Measurements from ENCODE around the gene SYTL5. TPM values are rescaled to one million over a fixed set of nuclear protein-coding genes. Genes with fewer than 3 reads are reported as not detected.

SYTL5 gene
- under 1 TPM in 1 of 5 experiments, not detected in 4; 0.12 TPM for total RNA-seq
- not detected for polyA plus RNA-seq
- not detected for total RNA-seq

GRCh38 chrX:38006291-38006690 is at the start of gene SYTL5:
Gene SYTL5, plus strand, starts transcription at chrX:38006553. Its CDS starts 27,337 bp downstream, at chrX:38033890.
- Mint-ChIP-seq H3K27ac (no peak within 1 kb of the TSS), H3K4me1 (no peaks in the 10 kb centered on the region), H3K4me3 (no peak within 1 kb of the TSS), H3K27me3 (peaks cover 6 to 29% (median 8%) of the 10 kb centered on the region in 5 donors), H3K9me3 (peaks cover 0 to 12% (median 3%) of the 10 kb centered on the region in 11 donors), H3K36me3 (no peaks in the 10 kb centered on the region)
- CTCF ChIA-PET: no interaction called here
- intact Hi-C loops (cut with micrococcal nuclease): no loop called here
- POLR2A ChIA-PET: no interaction called here
- ATAC-seq (no peak), DNase-seq (no peak)
- no peaks in the 10 kb centered on the region for H3K27me3 ChIP-seq (ENCODE audit: control insufficient read depth in 2 of 2, insufficient read depth in 2 of 2, low read length in 2 of 2)
- H3K4me1 ChIP-seq (ENCODE audit: control insufficient read depth in 2 of 2, insufficient read depth in 2 of 2, low read length in 2 of 2): no peaks in the 10 kb centered on the region
- H3K36me3 ChIP-seq (ENCODE audit: control insufficient read depth in 2 of 3, insufficient read depth in 3 of 3, low read length in 3 of 3): no peaks in the 10 kb centered on the region
- H3K9me3 ChIP-seq (ENCODE audit: control insufficient read depth in 2 of 3, low read length in 3 of 3): no peaks in the 10 kb centered on the region
- H3K27ac ChIP-seq (ENCODE audit: low read depth, low read length): no peak within 1 kb of the TSS
- no peak within 1 kb of the TSS for H3K4me3 ChIP-seq (ENCODE audit: low read length)

GRCh38 chrX:37958525-37959211 is 47.7 kb upstream of the SYTL5 start:
- Mint-ChIP-seq H3K27me3 (peaks cover 0 to 2% (median 0%) of the 10 kb centered on the region in 5 donors), H3K27ac (no peak overlapping the region), H3K4me3 (no peak overlapping the region), H3K36me3 (no peaks in the 10 kb centered on the region), H3K4me1 (peaks cover 0 to 4% (median 0%) of the 10 kb centered on the region in 7 donors), H3K9me3 (peaks cover 0 to 3% (median 0%) of the 10 kb centered on the region in 11 donors)
- no peaks in the 10 kb centered on the region for H3K27me3 ChIP-seq (ENCODE audit: control insufficient read depth in 2 of 2, insufficient read depth in 2 of 2, low read length in 2 of 2)
- ChIA-PET CTCF (no interaction called here), POLR2A (no interaction called here)
- H3K4me3 ChIP-seq (ENCODE audit: low read length): no peak overlapping the region
- DNase-seq (no peak), ATAC-seq (no peak)
- intact Hi-C loops (cut with micrococcal nuclease): no loop called here
- H3K4me1 ChIP-seq (ENCODE audit: control insufficient read depth in 2 of 2, insufficient read depth in 2 of 2, low read length in 2 of 2): no peaks in the 10 kb centered on the region
- H3K9me3 ChIP-seq (ENCODE audit: control insufficient read depth in 2 of 3, low read length in 3 of 3): no peaks in the 10 kb centered on the region
- no peaks in the 10 kb centered on the region for H3K36me3 ChIP-seq (ENCODE audit: control insufficient read depth in 2 of 3, insufficient read depth in 3 of 3, low read length in 3 of 3)
- no peak overlapping the region for H3K27ac ChIP-seq (ENCODE audit: low read depth, low read length)

DNA sequence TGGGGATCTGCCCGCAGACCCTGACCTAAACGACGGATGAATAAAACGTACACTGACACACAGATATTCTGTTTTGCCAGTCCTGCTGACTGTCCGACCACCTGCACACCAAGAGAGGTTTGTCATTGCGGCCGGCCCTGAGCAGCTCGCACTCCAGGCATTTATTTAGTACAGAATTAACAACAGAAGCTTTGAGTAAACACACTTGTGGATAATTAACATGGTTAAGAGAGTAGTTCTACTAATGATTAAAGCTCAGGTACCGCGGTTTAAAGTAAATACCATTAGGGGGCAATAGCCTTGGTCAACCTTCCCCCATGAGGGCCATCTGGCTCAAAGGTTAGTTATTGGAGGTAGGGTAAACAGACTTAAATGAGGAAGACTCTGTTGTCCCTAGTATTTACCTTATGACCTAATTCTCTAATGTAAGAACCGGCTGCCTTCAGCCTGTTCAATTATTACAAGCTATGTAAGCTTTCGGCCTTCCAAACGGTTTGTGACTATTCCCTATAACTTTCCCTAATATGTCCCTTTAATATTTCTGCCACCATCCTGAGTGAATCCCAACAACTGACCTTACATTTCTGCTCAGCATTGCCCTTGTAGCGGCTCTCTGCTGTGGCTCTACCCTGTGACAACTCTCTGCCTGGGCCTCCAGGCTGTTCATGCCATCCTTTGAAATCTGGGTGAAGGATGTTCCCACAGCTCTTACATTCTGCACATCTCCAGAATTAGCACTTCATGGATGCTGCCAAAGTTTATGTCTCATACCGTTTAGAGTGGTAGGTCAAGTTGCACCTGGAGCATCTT is 46.9 kb upstream of the SYTL5 start:
- intact Hi-C loops (cut with micrococcal nuclease): no loop called here
- DNase-seq: no peak
- CTCF ChIA-PET: no interaction called here

DNA sequence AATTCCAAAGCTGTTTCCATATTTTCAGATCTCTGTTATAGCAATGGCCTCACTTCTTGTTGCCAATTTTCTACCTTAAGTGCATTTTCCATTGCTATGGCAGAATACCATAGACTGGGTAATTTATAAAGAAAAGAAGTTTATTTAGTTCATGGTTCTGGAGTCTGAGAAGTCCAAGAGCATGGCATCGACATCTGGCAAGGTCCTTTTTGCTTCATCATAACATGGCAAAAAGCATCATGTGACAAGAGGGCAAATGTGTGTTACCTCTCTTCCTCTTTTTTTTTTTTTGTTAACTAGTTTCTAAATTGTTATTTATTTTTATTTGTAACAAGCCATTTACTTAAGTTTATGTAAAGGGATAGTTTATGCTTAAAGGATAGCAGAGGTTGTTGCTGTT is 45.2 kb upstream of the SYTL5 start:
- H3K27me3 ChIP-seq (ENCODE audit: control insufficient read depth in 2 of 2, insufficient read depth in 2 of 2, low read length in 2 of 2): no peaks in the 10 kb centered on the region
- ATAC-seq (no peak), DNase-seq (no peak)
- no peak overlapping the region for H3K4me3 ChIP-seq (ENCODE audit: low read length)
- Mint-ChIP-seq H3K4me3 (no peak overlapping the region), H3K9me3 (peaks cover 0 to 5% (median 0%) of the 10 kb centered on the region in 11 donors), H3K36me3 (peaks cover 0 to 5% (median 0%) of the 10 kb centered on the region in 5 donors), H3K4me1 (peaks cover 0 to 4% (median 0%) of the 10 kb centered on the region in 7 donors), H3K27ac (no peak overlapping the region), H3K27me3 (peaks cover 0 to 4% (median 2%) of the 10 kb centered on the region in 5 donors)
- intact Hi-C loops (cut with micrococcal nuclease): no loop called here
- H3K27ac ChIP-seq (ENCODE audit: low read depth, low read length): no peak overlapping the region
- H3K36me3 ChIP-seq (ENCODE audit: control insufficient read depth in 2 of 3, insufficient read depth in 3 of 3, low read length in 3 of 3): no peaks in the 10 kb centered on the region
- H3K4me1 ChIP-seq (ENCODE audit: control insufficient read depth in 2 of 2, insufficient read depth in 2 of 2, low read length in 2 of 2): no peaks in the 10 kb centered on the region
- H3K9me3 ChIP-seq (ENCODE audit: control insufficient read depth in 2 of 3, low read length in 3 of 3): no peaks in the 10 kb centered on the region
- ChIA-PET POLR2A (no interaction called here), CTCF (no interaction called here)

More for the DNA sequence above, 46.9 kb upstream of the SYTL5 start:
- Mint-ChIP-seq H3K9me3 (peaks cover 0 to 5% (median 0%) of the 10 kb centered on the region in 11 donors), H3K36me3 (no peaks in the 10 kb centered on the region), H3K27ac (no peak overlapping the region), H3K27me3 (peaks cover 0 to 2% (median 0%) of the 10 kb centered on the region in 5 donors), H3K4me3 (no peak overlapping the region), H3K4me1 (peaks cover 0 to 4% (median 0%) of the 10 kb centered on the region in 7 donors)
- H3K9me3 ChIP-seq (ENCODE audit: control insufficient read depth in 2 of 3, low read length in 3 of 3): no peaks in the 10 kb centered on the region
- POLR2A ChIA-PET: no interaction called here
- no peak overlapping the region for H3K4me3 ChIP-seq (ENCODE audit: low read length)
- no peaks in the 10 kb centered on the region for H3K4me1 ChIP-seq (ENCODE audit: control insufficient read depth in 2 of 2, insufficient read depth in 2 of 2, low read length in 2 of 2)
- H3K27ac ChIP-seq (ENCODE audit: low read depth, low read length): no peak overlapping the region
- no peak for ATAC-seq
- no peaks in the 10 kb centered on the region for H3K36me3 ChIP-seq (ENCODE audit: control insufficient read depth in 2 of 3, insufficient read depth in 3 of 3, low read length in 3 of 3)
- no peaks in the 10 kb centered on the region for H3K27me3 ChIP-seq (ENCODE audit: control insufficient read depth in 2 of 2, insufficient read depth in 2 of 2, low read length in 2 of 2)

DNA sequence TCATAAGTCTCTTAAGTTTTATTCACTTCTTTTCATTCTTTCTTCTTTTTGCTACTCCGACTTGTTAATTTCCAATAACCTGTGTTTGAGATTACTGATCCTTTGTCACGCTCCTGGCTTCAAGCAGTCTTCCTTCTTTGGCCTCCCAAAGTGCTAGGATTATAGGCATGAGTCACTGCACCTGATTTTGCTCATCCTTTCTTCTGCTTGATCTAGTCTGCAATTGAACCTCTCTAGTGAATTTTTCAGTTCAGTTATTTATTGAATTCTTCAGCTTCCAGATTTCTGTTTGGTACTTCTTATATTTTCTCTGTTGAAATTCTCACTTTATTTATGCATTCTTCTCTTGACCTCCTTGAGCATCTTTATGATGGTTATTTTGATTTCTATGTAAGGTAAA is 38.6 kb upstream of the SYTL5 start:
- no peak overlapping the region for H3K4me3 Mint-ChIP-seq
- H3K4me1 Mint-ChIP-seq: no peaks in the 10 kb centered on the region
- H3K9me3 Mint-ChIP-seq: peaks cover 0 to 10% (median 6%) of the 10 kb centered on the region in 11 donors

GRCh38 chrX:37975421-37975820 is 30.9 kb upstream of the SYTL5 start:
- intact Hi-C loops (cut with micrococcal nuclease): no loop called here
- Mint-ChIP-seq H3K27ac (no peak overlapping the region), H3K36me3 (peaks cover 0 to 3% (median 0%) of the 10 kb centered on the region in 5 donors), H3K4me1 (peaks cover 0 to 14% (median 0%) of the 10 kb centered on the region in 7 donors), H3K27me3 (peaks cover 2 to 19% (median 7%) of the 10 kb centered on the region in 5 donors), H3K4me3 (no peak overlapping the region), H3K9me3 (peaks cover 0 to 5% (median 0%) of the 10 kb centered on the region in 11 donors)
- H3K36me3 ChIP-seq (ENCODE audit: control insufficient read depth in 2 of 3, insufficient read depth in 3 of 3, low read length in 3 of 3): no peaks in the 10 kb centered on the region
- ChIA-PET CTCF (no interaction called here), POLR2A (no interaction called here)
- no peaks in the 10 kb centered on the region for H3K4me1 ChIP-seq (ENCODE audit: control insufficient read depth in 2 of 2, insufficient read depth in 2 of 2, low read length in 2 of 2)
- no peaks in the 10 kb centered on the region for H3K9me3 ChIP-seq (ENCODE audit: control insufficient read depth in 2 of 3, low read length in 3 of 3)
- no peaks in the 10 kb centered on the region for H3K27me3 ChIP-seq (ENCODE audit: control insufficient read depth in 2 of 2, insufficient read depth in 2 of 2, low read length in 2 of 2)
- H3K4me3 ChIP-seq (ENCODE audit: low read length): no peak overlapping the region
- H3K27ac ChIP-seq (ENCODE audit: low read depth, low read length): no peak overlapping the region
- DNase-seq (no peak), ATAC-seq (no peak)

More for the DNA sequence above, 38.6 kb upstream of the SYTL5 start:
- H3K36me3 ChIP-seq (ENCODE audit: control insufficient read depth in 2 of 3, insufficient read depth in 3 of 3, low read length in 3 of 3): no peaks in the 10 kb centered on the region
- intact Hi-C loops (cut with micrococcal nuclease): no loop called here
- no peak overlapping the region for H3K4me3 ChIP-seq (ENCODE audit: low read length)
- H3K27me3 Mint-ChIP-seq: peaks cover 0 to 17% (median 10%) of the 10 kb centered on the region in 5 donors
- no peaks in the 10 kb centered on the region for H3K27me3 ChIP-seq (ENCODE audit: control insufficient read depth in 2 of 2, insufficient read depth in 2 of 2, low read length in 2 of 2)
- H3K4me1 ChIP-seq (ENCODE audit: control insufficient read depth in 2 of 2, insufficient read depth in 2 of 2, low read length in 2 of 2): no peaks in the 10 kb centered on the region
- CTCF ChIA-PET: no interaction called here
- H3K36me3 Mint-ChIP-seq: peaks cover 0 to 5% (median 0%) of the 10 kb centered on the region in 5 donors
- H3K9me3 ChIP-seq (ENCODE audit: control insufficient read depth in 2 of 3, low read length in 3 of 3): no peaks in the 10 kb centered on the region
- H3K27ac Mint-ChIP-seq: no peak overlapping the region
- DNase-seq (no peak), ATAC-seq (no peak)
- POLR2A ChIA-PET: no interaction called here
- no peak overlapping the region for H3K27ac ChIP-seq (ENCODE audit: low read depth, low read length)
